Activated naive CD4-positive, alpha-beta T cell treated with anti-CD3 and anti-CD28 coated beads, Interleukin-2, amount 50 U/mL, for 16 hours (primary cell): ENCODE data around the gene CDH5.

Experiments used
- DNase-seq: peaks from one replicate; pipeline ENCODE4 v3.0.0-alpha.2; 2020

Gene CDH5

GRCh38 chr16:66375451-66375850 is 9.0 kb downstream of the CDH5 start:
- DNase-seq: no peak

DNA sequence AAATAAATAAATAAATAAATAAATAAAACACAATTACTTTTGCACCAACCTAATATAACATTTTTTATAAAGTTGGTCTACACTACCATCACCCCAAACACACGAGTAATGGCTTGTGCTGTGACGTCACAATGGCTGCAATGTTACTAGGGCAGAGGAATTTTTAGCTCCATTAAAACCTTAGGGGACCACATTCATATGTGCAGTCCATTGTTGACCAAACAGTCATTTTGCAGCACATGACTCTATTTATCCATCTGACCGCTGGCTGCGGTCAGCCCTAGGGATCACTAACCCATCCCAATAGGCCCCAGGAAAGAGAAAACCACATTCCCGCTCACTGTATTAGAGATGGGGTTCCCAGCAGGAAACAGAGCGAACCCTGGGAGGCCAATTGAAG is 9.6 kb downstream of the CDH5 start:
- DNase-seq: no peak

DNA sequence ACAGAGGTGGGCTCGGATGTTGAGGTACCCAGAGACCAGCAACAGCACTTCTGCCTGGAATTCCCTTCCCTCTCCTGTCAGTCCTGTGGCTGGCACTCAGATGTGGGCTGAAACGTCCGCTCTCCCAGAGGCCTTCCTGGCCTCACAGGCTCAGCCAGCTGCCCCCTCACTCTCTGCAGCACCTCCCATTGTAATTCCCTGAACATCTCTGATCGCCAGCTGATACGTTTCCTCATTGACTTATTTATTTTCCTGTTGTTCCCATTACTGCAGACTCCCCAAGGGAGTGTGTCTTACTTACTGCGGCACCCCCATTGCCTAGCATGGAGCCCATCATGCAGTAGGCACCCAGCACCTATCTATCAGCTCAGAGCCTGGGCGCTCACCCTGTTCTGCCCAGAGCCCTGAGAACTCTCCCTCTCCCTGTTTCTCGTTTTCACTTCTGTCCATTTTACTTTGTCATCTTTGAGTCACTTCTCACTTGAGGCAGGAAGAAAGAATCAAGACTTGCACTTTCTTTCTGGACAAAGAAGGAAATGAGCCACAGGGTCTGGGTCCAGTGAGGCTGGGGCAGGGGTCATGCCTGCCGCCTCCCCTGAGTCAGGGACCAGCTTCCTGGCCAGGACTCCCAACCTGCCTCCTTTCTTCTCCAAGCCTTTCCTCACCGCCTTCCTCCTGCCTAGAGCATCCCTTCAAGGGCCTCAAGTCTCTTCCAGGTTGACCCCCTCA is 10.2 kb downstream of the CDH5 start:
- DNase-seq: no peak

DNA sequence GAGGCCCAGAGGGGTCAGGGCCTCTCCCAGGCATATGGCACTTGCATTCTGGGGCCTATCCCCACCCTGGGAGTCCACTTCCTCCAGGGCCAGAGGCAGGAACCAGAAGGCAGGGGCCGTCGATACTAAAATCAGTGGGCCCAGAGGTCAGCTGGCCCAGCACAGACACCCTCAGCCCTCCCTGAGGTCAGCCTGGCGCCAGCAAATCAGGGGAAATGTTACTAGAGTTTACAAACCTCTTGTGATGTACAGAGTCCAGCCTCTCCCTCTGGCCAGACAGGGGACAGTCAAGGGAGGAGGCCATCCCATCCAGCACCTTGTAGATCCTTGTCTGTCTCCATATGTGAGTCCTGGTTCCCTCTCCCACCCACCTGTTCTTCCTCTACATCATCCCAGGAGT is 10.8 kb downstream of the CDH5 start:
- DNase-seq: no peak

- DNase-seq: no peak
Measured at GRCh38 chr16:66378741-66379570, 12.5 kb downstream of the CDH5 start.

DNA sequence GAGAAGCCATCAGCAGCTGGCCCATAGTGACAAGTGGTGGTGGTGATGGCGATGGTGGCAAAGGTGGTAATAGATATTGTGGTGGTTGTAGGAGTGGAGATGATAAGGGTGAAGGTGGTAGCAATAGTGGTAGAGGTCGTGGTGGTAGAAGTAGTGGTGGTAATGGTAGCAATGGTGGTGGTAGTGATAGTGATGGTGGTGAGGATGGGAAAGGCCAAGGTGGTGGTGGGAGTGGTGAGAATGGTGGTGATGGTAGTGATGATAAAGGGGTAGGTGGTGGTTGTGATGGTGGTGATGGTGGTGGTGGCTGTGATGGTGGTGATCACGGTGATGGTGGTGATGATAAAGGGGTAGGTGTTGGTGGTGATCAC is 13.1 kb downstream of the CDH5 start:
- DNase-seq: no peak

DNA sequence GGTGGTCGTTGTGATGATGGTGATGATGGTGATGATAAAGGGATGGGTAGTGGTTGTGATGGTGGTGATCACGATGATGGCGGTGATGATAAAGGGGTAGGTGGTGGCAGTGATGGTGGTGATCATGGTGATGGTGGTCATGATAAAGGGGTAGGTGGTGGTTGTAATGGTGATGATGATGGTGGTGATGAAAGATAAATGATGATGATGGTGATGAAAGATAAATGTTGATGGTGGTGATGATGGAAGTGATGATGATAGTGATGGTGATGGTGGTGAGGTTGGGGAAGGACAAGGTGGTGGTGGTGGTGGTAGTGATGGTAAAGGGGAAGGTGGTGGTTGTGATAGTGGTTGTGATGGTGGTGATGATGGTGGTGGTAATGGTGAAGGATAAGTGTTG is 13.9 kb downstream of the CDH5 start:
- no peak for DNase-seq

DNA sequence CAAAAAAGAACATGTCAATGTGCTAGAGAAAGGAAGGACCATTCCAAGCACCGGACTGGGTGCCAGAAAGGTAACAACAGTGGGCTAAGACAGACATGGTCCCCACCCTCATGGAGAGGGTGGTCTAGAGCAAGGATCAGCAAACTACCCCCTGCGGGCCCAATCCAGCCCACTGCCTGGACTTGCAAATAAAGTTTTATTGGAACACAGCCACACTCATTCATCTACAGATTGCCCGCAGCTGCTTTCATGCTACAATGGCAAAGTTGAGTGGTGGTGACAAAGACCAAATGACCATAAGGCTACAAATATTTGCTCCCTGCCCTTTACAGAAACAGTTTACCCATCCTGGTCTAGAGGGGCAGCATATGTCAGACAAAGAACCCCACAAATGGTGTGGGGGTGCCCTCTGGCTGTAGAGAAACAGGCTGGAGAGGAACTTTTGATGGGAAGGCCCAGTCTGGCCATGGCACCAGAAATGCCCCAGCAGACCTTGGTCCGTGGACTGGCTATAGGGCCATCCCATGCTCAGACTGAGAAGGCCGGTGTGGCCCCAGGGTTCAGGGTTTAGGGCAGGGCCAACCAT is 15.2 kb downstream of the CDH5 start:
- no peak for DNase-seq

GRCh38 chr16:66382171-66382965 is 15.9 kb downstream of the CDH5 start:
- no peak for DNase-seq

- no peak for DNase-seq
Measured at GRCh38 chr16:66382966-66383299, 16.4 kb downstream of the CDH5 start.

DNA sequence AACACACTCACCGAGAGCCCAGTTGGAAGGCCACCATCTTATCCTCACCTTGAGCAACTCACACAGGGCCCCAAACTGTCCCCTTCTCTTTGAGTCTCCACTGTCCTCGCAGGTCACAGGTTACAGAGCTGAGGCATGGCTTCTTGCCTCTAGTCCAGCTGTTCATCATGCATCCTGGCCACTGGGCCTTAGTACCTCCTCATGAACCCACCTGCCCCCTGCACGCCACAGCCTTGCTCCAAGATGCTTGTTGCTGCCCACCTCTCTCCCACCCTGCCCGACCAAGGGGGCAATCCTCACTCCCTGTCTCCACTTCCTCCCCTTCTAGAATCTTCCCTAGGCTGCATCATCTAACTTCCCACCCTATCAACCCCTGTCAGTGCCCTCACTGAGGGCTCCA is 17.1 kb downstream of the CDH5 start:
- no peak for DNase-seq

DNA sequence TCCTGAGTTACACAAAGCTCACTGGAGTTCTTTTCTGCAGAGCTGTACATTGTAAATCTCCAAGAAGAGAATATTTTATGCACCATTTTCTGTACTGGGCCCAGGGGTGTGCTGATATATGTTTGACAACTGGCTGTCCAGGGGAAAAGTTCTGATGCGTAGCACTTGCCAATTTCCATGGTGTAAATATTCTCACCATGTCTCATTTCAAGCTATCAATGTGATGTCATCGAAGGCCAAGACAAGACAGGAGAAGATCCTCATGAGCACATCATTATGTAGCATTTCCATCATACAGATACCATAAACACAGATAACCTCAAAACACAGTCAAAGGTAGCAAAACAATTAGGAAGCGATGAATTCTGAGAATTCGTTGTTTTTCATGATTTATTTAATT is 18.9 kb downstream of the CDH5 start:
- DNase-seq: no peak

GRCh38 chr16:66386629-66387622 is 20.4 kb downstream of the CDH5 start:
- no peak for DNase-seq

GRCh38 chr16:66387817-66388332 is 21.4 kb downstream of the CDH5 start:
- DNase-seq: no peak

- DNase-seq: no peak
Measured at GRCh38 chr16:66388350-66389139, 22.1 kb downstream of the CDH5 start.

- no peak for DNase-seq
Measured at GRCh38 chr16:66389256-66390176, 23.0 kb downstream of the CDH5 start.

GRCh38 chr16:66390346-66391108 is 24.0 kb downstream of the CDH5 start:
- no peak for DNase-seq

DNA sequence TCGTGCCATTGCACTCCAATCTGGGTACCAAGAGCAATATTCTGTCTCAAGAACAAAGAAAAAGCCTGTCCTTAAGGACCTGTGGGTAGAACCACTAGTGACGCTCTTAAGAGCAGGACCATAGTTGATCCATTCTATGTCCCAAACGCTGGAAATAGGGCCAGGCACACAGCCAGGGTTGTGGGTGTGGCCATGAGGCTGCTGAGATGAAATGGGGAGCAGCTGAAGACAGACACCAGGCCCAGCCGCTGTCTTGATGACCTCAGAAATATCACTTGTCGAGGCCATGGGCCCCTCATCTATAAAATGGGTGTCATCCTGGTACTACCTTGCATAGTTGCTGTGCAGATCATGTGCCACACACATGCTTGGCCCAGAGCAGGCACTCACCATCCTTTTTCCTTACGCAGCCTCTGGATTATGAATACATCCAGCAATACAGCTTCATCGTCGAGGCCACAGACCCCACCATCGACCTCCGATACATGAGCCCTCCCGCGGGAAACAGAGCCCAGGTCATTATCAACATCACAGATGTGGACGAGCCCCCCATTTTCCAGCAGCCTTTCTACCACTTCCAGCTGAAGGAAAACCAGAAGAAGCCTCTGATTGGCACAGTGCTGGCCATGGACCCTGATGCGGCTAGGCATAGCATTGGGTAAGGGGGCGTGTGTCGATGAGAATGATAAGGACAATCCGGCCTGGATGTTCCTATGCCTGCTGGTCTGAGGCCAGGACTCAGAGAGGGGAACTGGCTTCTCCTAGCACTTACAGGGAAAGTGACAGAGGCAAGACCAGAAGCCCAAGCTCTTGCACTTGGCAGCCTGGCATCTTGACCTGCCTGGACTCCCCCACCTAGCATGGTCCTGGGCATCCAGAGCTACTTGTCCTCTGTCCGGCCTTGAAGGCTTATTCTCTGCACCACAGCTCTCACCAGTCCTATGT is 25.5 kb downstream of the CDH5 start:
- no peak for DNase-seq
